GM06990 (cell line): ENCODE data around the gene USP11.
A peak's percentile ranks its signal among the peaks of the same experiment; 100 is the strongest.

Experiments
- DNase-seq: peaks from one replicate; pipeline ENCODE4 v3.0.0-alpha.2; 2011; ENCODE audit not compliant: insufficient read length; ENCODE audit errors: extremely low read depth
- H3K27me3 ChIP-seq: replicated peaks from 2 replicates; pipeline ENCODE4 v1.6.0; 2011; ENCODE audit warnings: low read length; ENCODE audit not compliant: control insufficient read depth, insufficient read depth
- H3K36me3 ChIP-seq: 2 replicates; pipeline ENCODE4 v1.5.1; 2011; ENCODE audit warnings: low read length; ENCODE audit not compliant: control insufficient read depth, insufficient read depth
- H3K4me3 ChIP-seq: replicated peaks from 2 replicates; pipeline ENCODE4 v1.5.1; 2011; ENCODE audit warnings: low read depth, mild to moderate bottlenecking, control low read depth, low read length
- CTCF ChIP-seq: IDR thresholded peaks from 2 replicates; pipeline ENCODE4 v1.5.1; 2011; ENCODE audit warnings: low read length, control low read depth, mild to moderate bottlenecking, inconsistent platforms; ENCODE audit not compliant: insufficient read depth, poor library complexity, severe bottlenecking

The USP11 gene

GRCh38 chrX:47189906-47190305 lies 42.9 kb upstream of the USP11 start:
- peaks cover 5% of the 10 kb centered on the region for H3K36me3 ChIP-seq
- no peak for TF ChIP-seq CTCF
- H3K4me3 ChIP-seq = no peak overlapping the region
- no peak for DNase-seq
- no peaks in the 10 kb centered on the region for H3K27me3 ChIP-seq

GRCh38 chrX:47190445-47191269 lies 42.2 kb upstream of the USP11 start:
- no peaks in the 10 kb centered on the region for H3K27me3 ChIP-seq
- peak; percentile 89 for DNase-seq
- no peak for TF ChIP-seq CTCF
- peak overlapping the region; percentile 75 for H3K4me3 ChIP-seq
- H3K36me3 ChIP-seq = peaks cover 2% of the 10 kb centered on the region

GRCh38 chrX:47191331-47191730 lies 41.5 kb upstream of the USP11 start:
- peak overlapping the region; percentile 75 for H3K4me3 ChIP-seq
- H3K27me3 ChIP-seq = no peaks in the 10 kb centered on the region
- no peaks in the 10 kb centered on the region; the same call in 1 of the 2 replicates for H3K36me3 ChIP-seq
- no peak for TF ChIP-seq CTCF
- DNase-seq = peak; percentile 56

GRCh38 chrX:47191806-47192401 lies 40.9 kb upstream of the USP11 start:
- peaks cover 2% of the 10 kb centered on the region; the same call in 1 of the 2 replicates for H3K36me3 ChIP-seq
- H3K27me3 ChIP-seq = no peaks in the 10 kb centered on the region
- TF ChIP-seq CTCF = no peak
- peak overlapping the region; percentile 75 for H3K4me3 ChIP-seq
- no peak for DNase-seq

- Histone ChIP-seq H3K36me3 (peaks cover 7% of the 10 kb centered on the region), H3K4me3 (peak within 1 kb of the TSS; percentile 78), H3K27me3 (no peaks in the 10 kb centered on the region)
- DNase-seq = peak; percentile 92
- peak; percentile 66 for TF ChIP-seq CTCF
Measured at GRCh38 chrX:47193475-47194193, 39.2 kb upstream of the USP11 start, which contains the start of gene UBA1. TSS of gene UBA1 (plus strand) at chrX:47193829. CDS start at chrX:47198803, 4,974 bp downstream.
